ENCODE results near the gene C19orf18. TPM values are rescaled to one million over a fixed set of nuclear protein-coding genes. Genes with fewer than 3 reads are reported as not detected.

The C19orf18 gene
- total RNA-seq (not detected), polyA plus RNA-seq (1 to 10 TPM; 2.1 to 4.0 (median 3.2) TPM)
- long read RNA-seq, donor 1: 0 reads
- long read RNA-seq, donor 2: 0 reads
- long read RNA-seq, donor 3: 0 reads
- long read RNA-seq, donor 4: 0 reads
- long read RNA-seq, donor 5: 0 reads
- long read RNA-seq, donor 6: 0 reads
- long read RNA-seq, donor 7: 0 reads
- long read RNA-seq, donor 8: 0 reads
- long read RNA-seq, donor 9: 0 reads
- long read RNA-seq, donor 10: 0 reads

DNA sequence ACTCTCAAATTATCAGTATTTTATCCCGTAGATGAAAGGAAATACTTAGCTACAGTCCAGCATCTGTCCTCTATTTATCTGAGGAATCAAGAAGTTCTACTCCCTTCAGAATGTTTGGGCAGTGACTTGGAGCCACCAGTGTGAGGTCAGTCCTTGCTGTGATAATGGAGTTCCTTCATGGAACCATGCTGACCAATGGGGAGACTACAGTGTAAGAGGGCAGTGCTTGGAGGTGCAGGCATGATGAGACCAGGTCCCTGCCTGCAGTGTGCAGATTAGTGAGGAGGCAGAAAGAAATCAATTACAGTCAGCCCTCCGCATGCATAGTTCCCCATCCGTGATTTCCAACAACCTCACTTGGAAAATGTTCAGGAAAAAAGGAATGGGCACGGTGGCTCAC lies at the start of gene C19orf18:
TSS of gene C19orf18 (minus strand) at position 101 of the 400 bp plus-strand sequence. CDS start 102 bp downstream, outside the sequence.
- Histone ChIP-seq H3K36me3 (peaks cover 11 to 92% (median 48%) of the 10 kb centered on the region in 4 donors), H3K4me1 (no peaks in the 10 kb centered on the region), H3K9me3 (peaks cover 76 to 100% (median 99%) of the 10 kb centered on the region in 4 donors), H3K27me3 (no peaks in the 10 kb centered on the region), H3K4me3 (no peak within 1 kb of the TSS), H3K27ac (no peak within 1 kb of the TSS)
- intact Hi-C loops (cut with DNase I; ENCODE audit: low total_unique reads): no loop called here
- 92 to 98% (median 93%) methylated on average over 4 of the region's 4 CpGs for WGBS, 5 donors
- no peak for DNase-seq
- TF ChIP-seq CTCF (IDR thresholded peaks at IDR 0.05): no peak
- TF ChIP-seq EP300 (IDR thresholded peaks at IDR 0.05): no peak
- no peak for TF ChIP-seq POLR2A (IDR thresholded peaks at IDR 0.05)
- TF ChIP-seq POLR2AphosphoS5 (IDR thresholded peaks at IDR 0.05): no peak

DNA sequence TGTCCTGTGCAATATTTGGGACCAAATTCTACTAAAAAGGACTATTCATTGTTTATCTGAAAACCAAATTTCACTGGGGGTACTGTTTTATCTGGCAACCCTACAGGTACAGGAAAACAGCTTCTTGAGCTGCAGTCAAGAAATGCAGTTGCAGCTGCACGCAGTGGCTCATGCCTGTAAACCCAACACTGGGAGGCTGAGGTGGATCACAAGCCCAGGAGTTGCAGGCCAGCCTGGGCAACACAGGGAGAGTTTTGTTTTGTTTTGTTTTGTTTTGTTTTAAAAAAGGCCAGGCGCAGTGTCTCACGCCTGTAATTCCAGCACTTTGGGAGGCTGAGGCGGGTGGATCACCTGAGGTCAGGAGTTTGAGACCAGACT lies 47.9 kb upstream of the C19orf18 start:
- Histone ChIP-seq H3K4me3 (no peak overlapping the region), H3K4me1 (no peaks in the 10 kb centered on the region), H3K27me3 (no peaks in the 10 kb centered on the region), H3K27ac (no peak overlapping the region), H3K36me3 (no peaks in the 10 kb centered on the region), H3K9me3 (peaks cover 0 to 80% (median 51%) of the 10 kb centered on the region in 4 donors)
- intact Hi-C loops (cut with DNase I; ENCODE audit: low total_unique reads): no loop called here
- DNase-seq: no peak
- TF ChIP-seq CTCF (IDR thresholded peaks at IDR 0.05) (peak in 1 of 7 experiments; percentile 6), EP300 (IDR thresholded peaks at IDR 0.05) (no peak)
- WGBS, 5 donors: 67 to 84% (median 77%) methylated on average over 4 of the region's 4 CpGs

- intact Hi-C loops (cut with DNase I; ENCODE audit: low total_unique reads): no loop called here
- H3K9me3 ChIP-seq: peaks cover 0 to 85% (median 54%) of the 10 kb centered on the region in 4 donors
- peak in 1 of 2 donors; percentile 92 for DNase-seq
- no peak overlapping the region for H3K4me3 ChIP-seq
- no peaks in the 10 kb centered on the region for H3K4me1 ChIP-seq
- H3K36me3 ChIP-seq: no peaks in the 10 kb centered on the region
- TF ChIP-seq POLR2AphosphoS5 (IDR thresholded peaks at IDR 0.05) (peak in 1 of 3 donors; percentile 35), EP300 (IDR thresholded peaks at IDR 0.05) (no peak), CTCF (IDR thresholded peaks at IDR 0.05) (peak in 4 of 7 experiments; percentile 26 to 53 (median 36)), POLR2A (IDR thresholded peaks at IDR 0.05) (no peak)
- 54 to 59% (median 56%) methylated on average over 30 of the region's 30 CpGs for WGBS, 5 donors
- no peaks in the 10 kb centered on the region for H3K27me3 ChIP-seq
- H3K27ac ChIP-seq: no peak overlapping the region
Observed at GRCh38 chr19:58021541-58022282, 47.4 kb upstream of the C19orf18 start.

GRCh38 chr19:58020129-58020528 lies 45.8 kb upstream of the C19orf18 start:
- TF ChIP-seq POLR2A (IDR thresholded peaks at IDR 0.05): no peak
- no peak for TF ChIP-seq EP300 (IDR thresholded peaks at IDR 0.05)
- TF ChIP-seq CTCF (IDR thresholded peaks at IDR 0.05): no peak
- TF ChIP-seq POLR2AphosphoS5 (IDR thresholded peaks at IDR 0.05): no peak
- Histone ChIP-seq H3K27ac (no peak overlapping the region), H3K4me1 (no peaks in the 10 kb centered on the region), H3K36me3 (no peaks in the 10 kb centered on the region), H3K4me3 (no peak overlapping the region), H3K27me3 (no peaks in the 10 kb centered on the region), H3K9me3 (peaks cover 0 to 86% (median 54%) of the 10 kb centered on the region in 4 donors)
- no peak for DNase-seq
- intact Hi-C loops (cut with DNase I; ENCODE audit: low total_unique reads): no loop called here
- 67 to 77% (median 70%) methylated on average over 7 of the region's 7 CpGs for WGBS, 5 donors
